HL-60 (cell line): Measurements from ENCODE around the gene DNAJC10.

Source experiments
- DNase-seq, 2 experiments: peaks; one replicate each; pipeline ENCODE4 v3.0.0-alpha.2; 2010 to 2020; ENCODE audit warnings: low read depth in 1 of 2, low spot score in 1 of 2
- H3K27ac ChIP-seq: fragments of 250-450 bp; sonication (Bioruptor Pico); replicated peaks from 2 replicates; pipeline ENCODE4 v1.5.1; 2020; ENCODE audit warnings: mild to moderate bottlenecking, moderate library complexity
- H3K27me3 ChIP-seq: fragments of 250-450 bp; sonication (Bioruptor Pico); 2 replicates; pipeline ENCODE4 v1.5.1; 2021; ENCODE audit warnings: mild to moderate bottlenecking, moderate library complexity; ENCODE audit not compliant: insufficient read depth, poor library complexity, severe bottlenecking
- H3K4me3 ChIP-seq: replicated peaks from 2 replicates; pipeline ENCODE4 v1.5.1; 2011; ENCODE audit warnings: mild to moderate bottlenecking, control low read depth, low read length; ENCODE audit not compliant: insufficient read depth
- GABPA ChIP-seq: IDR thresholded peaks from 2 replicates; pipeline ENCODE4 v1.6.1; 2012; ENCODE audit warnings: low read depth
- POLR2AphosphoS5 ChIP-seq: IDR thresholded peaks from 2 replicates; pipeline ENCODE4 v1.6.1; 2012; ENCODE audit warnings: low read depth
- SPI1 ChIP-seq: IDR thresholded peaks from 2 replicates; pipeline ENCODE4 v1.6.1; 2012; ENCODE audit warnings: low read depth, mild to moderate bottlenecking, borderline replicate concordance
- TF ChIP-seq, protein P1 (sequence below): IDR thresholded peaks from 2 replicates; pipeline ENCODE4 v1.6.1; 2012; ENCODE audit warnings: low read depth; ENCODE audit not compliant: insufficient replicate concordance
- TF ChIP-seq, protein P2 (sequence below): IDR thresholded peaks from one replicate; pipeline ENCODE4 v1.5.1; 2011; ENCODE audit warnings: low read length, control low read depth, inconsistent platforms; ENCODE audit not compliant: insufficient read depth

DNAJC10 gene

DNA sequence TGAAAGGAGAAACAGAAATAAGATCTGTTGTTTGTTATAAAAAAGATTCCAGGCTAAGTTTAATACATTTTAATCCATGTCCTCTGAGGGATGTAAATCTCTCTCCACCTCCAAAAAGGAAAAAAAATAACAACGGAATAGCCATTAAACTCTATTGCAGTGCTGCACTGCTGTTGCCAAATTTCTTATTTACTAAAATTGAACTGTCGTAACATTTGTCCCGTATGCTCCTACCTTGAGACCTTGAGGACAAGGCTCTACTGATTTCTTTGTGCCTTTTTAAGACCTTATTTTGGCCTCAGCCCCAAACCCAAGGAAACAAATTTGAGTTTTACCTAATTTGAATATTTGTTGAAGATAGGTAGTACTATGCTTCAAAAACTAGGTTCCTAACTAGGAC lies 94.0 kb downstream of the DNAJC10 start:
- Histone ChIP-seq H3K27ac (no peak overlapping the region), H3K27me3 (no peaks in the 10 kb centered on the region), H3K4me3 (no peak overlapping the region)
- no peak for DNase-seq
- TF ChIP-seq, protein P1, sequence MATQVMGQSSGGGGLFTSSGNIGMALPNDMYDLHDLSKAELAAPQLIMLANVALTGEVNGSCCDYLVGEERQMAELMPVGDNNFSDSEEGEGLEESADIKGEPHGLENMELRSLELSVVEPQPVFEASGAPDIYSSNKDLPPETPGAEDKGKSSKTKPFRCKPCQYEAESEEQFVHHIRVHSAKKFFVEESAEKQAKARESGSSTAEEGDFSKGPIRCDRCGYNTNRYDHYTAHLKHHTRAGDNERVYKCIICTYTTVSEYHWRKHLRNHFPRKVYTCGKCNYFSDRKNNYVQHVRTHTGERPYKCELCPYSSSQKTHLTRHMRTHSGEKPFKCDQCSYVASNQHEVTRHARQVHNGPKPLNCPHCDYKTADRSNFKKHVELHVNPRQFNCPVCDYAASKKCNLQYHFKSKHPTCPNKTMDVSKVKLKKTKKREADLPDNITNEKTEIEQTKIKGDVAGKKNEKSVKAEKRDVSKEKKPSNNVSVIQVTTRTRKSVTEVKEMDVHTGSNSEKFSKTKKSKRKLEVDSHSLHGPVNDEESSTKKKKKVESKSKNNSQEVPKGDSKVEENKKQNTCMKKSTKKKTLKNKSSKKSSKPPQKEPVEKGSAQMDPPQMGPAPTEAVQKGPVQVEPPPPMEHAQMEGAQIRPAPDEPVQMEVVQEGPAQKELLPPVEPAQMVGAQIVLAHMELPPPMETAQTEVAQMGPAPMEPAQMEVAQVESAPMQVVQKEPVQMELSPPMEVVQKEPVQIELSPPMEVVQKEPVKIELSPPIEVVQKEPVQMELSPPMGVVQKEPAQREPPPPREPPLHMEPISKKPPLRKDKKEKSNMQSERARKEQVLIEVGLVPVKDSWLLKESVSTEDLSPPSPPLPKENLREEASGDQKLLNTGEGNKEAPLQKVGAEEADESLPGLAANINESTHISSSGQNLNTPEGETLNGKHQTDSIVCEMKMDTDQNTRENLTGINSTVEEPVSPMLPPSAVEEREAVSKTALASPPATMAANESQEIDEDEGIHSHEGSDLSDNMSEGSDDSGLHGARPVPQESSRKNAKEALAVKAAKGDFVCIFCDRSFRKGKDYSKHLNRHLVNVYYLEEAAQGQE = no peak
- no peak for TF ChIP-seq GABPA
- no peak for TF ChIP-seq POLR2AphosphoS5
- TF ChIP-seq, protein P2, sequence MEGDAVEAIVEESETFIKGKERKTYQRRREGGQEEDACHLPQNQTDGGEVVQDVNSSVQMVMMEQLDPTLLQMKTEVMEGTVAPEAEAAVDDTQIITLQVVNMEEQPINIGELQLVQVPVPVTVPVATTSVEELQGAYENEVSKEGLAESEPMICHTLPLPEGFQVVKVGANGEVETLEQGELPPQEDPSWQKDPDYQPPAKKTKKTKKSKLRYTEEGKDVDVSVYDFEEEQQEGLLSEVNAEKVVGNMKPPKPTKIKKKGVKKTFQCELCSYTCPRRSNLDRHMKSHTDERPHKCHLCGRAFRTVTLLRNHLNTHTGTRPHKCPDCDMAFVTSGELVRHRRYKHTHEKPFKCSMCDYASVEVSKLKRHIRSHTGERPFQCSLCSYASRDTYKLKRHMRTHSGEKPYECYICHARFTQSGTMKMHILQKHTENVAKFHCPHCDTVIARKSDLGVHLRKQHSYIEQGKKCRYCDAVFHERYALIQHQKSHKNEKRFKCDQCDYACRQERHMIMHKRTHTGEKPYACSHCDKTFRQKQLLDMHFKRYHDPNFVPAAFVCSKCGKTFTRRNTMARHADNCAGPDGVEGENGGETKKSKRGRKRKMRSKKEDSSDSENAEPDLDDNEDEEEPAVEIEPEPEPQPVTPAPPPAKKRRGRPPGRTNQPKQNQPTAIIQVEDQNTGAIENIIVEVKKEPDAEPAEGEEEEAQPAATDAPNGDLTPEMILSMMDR = no peak
- TF ChIP-seq SPI1 = no peak

DNA sequence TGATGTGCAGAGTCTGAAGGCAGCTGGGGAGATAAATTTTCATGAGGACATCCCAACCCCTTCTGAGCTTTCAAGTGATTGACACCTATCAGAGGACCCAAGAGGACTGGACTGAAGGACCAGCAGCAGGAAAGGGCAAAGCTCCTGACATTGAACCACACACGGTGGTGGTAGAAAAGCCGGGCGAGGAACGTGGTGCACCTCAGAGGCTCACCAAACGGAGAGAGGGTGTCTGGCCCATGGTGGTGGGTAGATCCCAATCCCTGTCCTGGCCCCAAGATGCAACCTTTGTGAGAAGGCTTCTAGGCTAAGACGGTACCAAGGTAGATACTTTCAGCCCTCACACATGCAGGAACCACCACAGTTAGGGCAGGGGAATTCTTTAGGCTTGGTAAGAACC lies 98.3 kb downstream of the DNAJC10 start:
- no peak overlapping the region for H3K27ac ChIP-seq
- no peak overlapping the region for H3K4me3 ChIP-seq
- H3K27me3 ChIP-seq = no peaks in the 10 kb centered on the region
- DNase-seq = no peak
- TF ChIP-seq, protein P1 = no peak
- TF ChIP-seq, protein P2 = no peak
- TF ChIP-seq POLR2AphosphoS5 = no peak
- TF ChIP-seq SPI1 = no peak

DNA sequence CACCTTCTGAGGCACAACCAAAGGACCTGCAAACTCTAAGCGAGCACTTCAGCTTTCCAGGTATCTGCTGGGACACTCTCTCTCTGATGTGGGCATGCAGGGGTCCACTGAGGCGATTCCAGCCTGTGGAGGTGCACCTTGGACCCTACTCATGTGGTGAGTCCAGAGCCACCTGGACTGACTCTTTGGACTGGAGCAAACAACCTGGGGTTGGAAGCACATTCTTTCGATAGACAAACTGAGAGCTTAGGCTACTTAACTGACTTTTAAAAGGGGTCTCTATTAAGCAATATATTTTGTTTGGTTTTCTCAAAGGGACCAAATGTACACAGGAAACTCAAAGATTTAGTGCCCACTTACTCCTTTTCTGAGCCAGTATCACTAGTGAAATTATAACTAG lies 98.7 kb downstream of the DNAJC10 start:
- Histone ChIP-seq H3K27me3 (no peaks in the 10 kb centered on the region), H3K4me3 (no peak overlapping the region), H3K27ac (no peak overlapping the region)
- no peak for DNase-seq
- TF ChIP-seq SPI1 = no peak
- TF ChIP-seq, protein P1 = no peak
- TF ChIP-seq, protein P2 = no peak
- TF ChIP-seq POLR2AphosphoS5 = no peak
- no peak for TF ChIP-seq GABPA
